Activated CD8-positive, alpha-beta memory T cell treated with anti-CD3 and anti-CD28 coated beads for 4 hours (primary cell): ENCODE data around the gene CBLB.
"Not testable (repeated sequence)": the region's sequence is repeated elsewhere in the genome, so short reads cannot be mapped to it uniquely, and the experiment has no call there.

ENCODE experiments used
- DNase-seq, 2 donors: peaks; one replicate each; pipeline ENCODE4 v3.0.0-alpha.2; 2020; ENCODE audit warnings: low read depth in 2 of 2

Gene CBLB

GRCh38 chr3:105786990-105787389, 81.8 kb downstream of the CBLB start:
- no peak for DNase-seq

GRCh38 chr3:105786241-105786640, 82.6 kb downstream of the CBLB start:
- no peak for DNase-seq

GRCh38 chr3:105785803-105786202, 83.0 kb downstream of the CBLB start:
- DNase-seq = no peak

- no peak for DNase-seq
These were observed 85.2 kb downstream of the CBLB start for GRCh38 chr3:105783631-105784030.

GRCh38 chr3:105781871-105782270, 86.9 kb downstream of the CBLB start:
- DNase-seq = no peak

- no peak for DNase-seq
These were observed 88.7 kb downstream of the CBLB start for GRCh38 chr3:105780107-105780506.

- no peak for DNase-seq
These were observed 93.4 kb downstream of the CBLB start for GRCh38 chr3:105775368-105775767.

- no peak for DNase-seq
These were observed 94.2 kb downstream of the CBLB start for GRCh38 chr3:105774444-105775180.

GRCh38 chr3:105773291-105773690, 95.5 kb downstream of the CBLB start:
- no peak for DNase-seq

GRCh38 chr3:105772635-105773034, 96.2 kb downstream of the CBLB start:
- DNase-seq = no peak

- no peak for DNase-seq
These were observed 97.4 kb downstream of the CBLB start for GRCh38 chr3:105771392-105771791.

GRCh38 chr3:105770410-105770809, 98.4 kb downstream of the CBLB start:
- DNase-seq = no peak

GRCh38 chr3:105767776-105768175, 101.0 kb downstream of the CBLB start:
- no peak for DNase-seq

GRCh38 chr3:105767216-105767615, 101.6 kb downstream of the CBLB start:
- DNase-seq = no peak

- DNase-seq = no peak
These were observed 103.5 kb downstream of the CBLB start for GRCh38 chr3:105765308-105765639.

GRCh38 chr3:105764378-105765307, 104.2 kb downstream of the CBLB start:
- no peak for DNase-seq

GRCh38 chr3:105763659-105764036, 105.2 kb downstream of the CBLB start:
- DNase-seq = no peak

- DNase-seq = no peak
These were observed 105.8 kb downstream of the CBLB start for GRCh38 chr3:105762749-105763658.

GRCh38 chr3:105762214-105762613, 106.6 kb downstream of the CBLB start:
- DNase-seq = not testable (repeated sequence)

- no peak for DNase-seq
These were observed 109.3 kb downstream of the CBLB start for GRCh38 chr3:105759442-105760078.

- DNase-seq = no peak
These were observed 110.4 kb downstream of the CBLB start for GRCh38 chr3:105758451-105758850.
